Measurements from ENCODE around the gene GINS2. TPM values are rescaled to one million over a fixed set of nuclear protein-coding genes. Genes with fewer than 3 reads are reported as not detected.

GINS2 gene
- total RNA-seq, 6 experiments from 2014 or later: 11.8 to 24.6 (median 21.0) TPM

- Mint-ChIP-seq H3K27ac (no peak overlapping the region), H3K9me3 (no peaks in the 10 kb centered on the region), H3K4me3 (no peak overlapping the region), H3K4me1 (ENCODE audit: low read depth) (peaks cover 8% of the 10 kb centered on the region), H3K27me3 (ENCODE audit: insufficient read depth) (peaks cover 16% of the 10 kb centered on the region), H3K36me3 (ENCODE audit: low read depth) (peaks cover 7% of the 10 kb centered on the region; the same call in 1 of the 2 replicates)
- no peak for DNase-seq
- TF ChIP-seq CTCF (IDR thresholded peaks at IDR 0.05): no peak
Measured at GRCh38 chr16:85696781-85697180, 8.0 kb upstream of the GINS2 start.

GRCh38 chr16:85695196-85696128, 6.7 kb upstream of the GINS2 start:
- no peaks in the 10 kb centered on the region for H3K9me3 Mint-ChIP-seq
- peaks cover 8% of the 10 kb centered on the region for H3K4me1 Mint-ChIP-seq (ENCODE audit: low read depth)
- no peak overlapping the region for H3K27ac Mint-ChIP-seq
- H3K27me3 Mint-ChIP-seq (ENCODE audit: insufficient read depth): peaks cover 16% of the 10 kb centered on the region
- no peak for TF ChIP-seq CTCF (IDR thresholded peaks at IDR 0.05)
- DNase-seq: no peak
- no peaks in the 10 kb centered on the region for H3K36me3 Mint-ChIP-seq (ENCODE audit: low read depth)
- H3K4me3 Mint-ChIP-seq: no peak overlapping the region

GRCh38 chr16:85690469-85691064, 1.8 kb upstream of the GINS2 start:
- TF ChIP-seq CTCF (IDR thresholded peaks at IDR 0.05): no peak
- peaks cover 7% of the 10 kb centered on the region; the same call in 1 of the 2 replicates for H3K4me1 Mint-ChIP-seq (ENCODE audit: low read depth)
- no peaks in the 10 kb centered on the region for H3K36me3 Mint-ChIP-seq (ENCODE audit: low read depth)
- no peaks in the 10 kb centered on the region for H3K9me3 Mint-ChIP-seq
- H3K4me3 Mint-ChIP-seq: no peak overlapping the region
- H3K27ac Mint-ChIP-seq: no peak overlapping the region
- peaks cover 11% of the 10 kb centered on the region for H3K27me3 Mint-ChIP-seq (ENCODE audit: insufficient read depth)
- DNase-seq: no peak

- H3K36me3 Mint-ChIP-seq (ENCODE audit: low read depth): no peaks in the 10 kb centered on the region
- DNase-seq: no peak
- H3K4me1 Mint-ChIP-seq (ENCODE audit: low read depth): peaks cover 7% of the 10 kb centered on the region; the same call in 1 of the 2 replicates
- H3K27me3 Mint-ChIP-seq (ENCODE audit: insufficient read depth): peaks cover 11% of the 10 kb centered on the region
- H3K9me3 Mint-ChIP-seq: no peaks in the 10 kb centered on the region
- H3K4me3 Mint-ChIP-seq: peak overlapping the region; percentile 30; the same call in 1 of the 2 replicates
- no peak overlapping the region for H3K27ac Mint-ChIP-seq
- TF ChIP-seq CTCF (IDR thresholded peaks at IDR 0.05): no peak
Measured at GRCh38 chr16:85689950-85690320, 1.2 kb upstream of the GINS2 start.

GRCh38 chr16:85689285-85689949, 663 bp upstream of the GINS2 start:
- Mint-ChIP-seq H3K9me3 (no peaks in the 10 kb centered on the region), H3K4me3 (peak overlapping the region; percentile 78), H3K4me1 (ENCODE audit: low read depth) (peaks cover 7% of the 10 kb centered on the region; the same call in 1 of the 2 replicates), H3K27ac (no peak overlapping the region), H3K27me3 (ENCODE audit: insufficient read depth) (peaks cover 11% of the 10 kb centered on the region), H3K36me3 (ENCODE audit: low read depth) (no peaks in the 10 kb centered on the region)
- DNase-seq: no peak
- TF ChIP-seq CTCF (IDR thresholded peaks at IDR 0.05): no peak
